SU-DHL-6 (cell line): Measurements from ENCODE around the gene THOC2.

Source experiments
- H2AFZ ChIP-seq: fragments of 200-600 bp; sonication (generic); 2 replicates; pipeline ENCODE4 v1.6.1; 2014; ENCODE audit warnings: low read depth, mild to moderate bottlenecking, moderate library complexity, mixed read lengths, antibody characterized with exemption, low read length; ENCODE audit not compliant: severe bottlenecking
- H3F3A ChIP-seq: fragments of 200-600 bp; shearing (Covaris generic); 2 replicates; pipeline ENCODE4 v1.6.0; 2016; ENCODE audit warnings: antibody characterized with exemption, mild to moderate bottlenecking; ENCODE audit not compliant: insufficient read depth
- H3K27ac ChIP-seq: fragments of 200-600 bp; sonication (generic); 2 replicates; pipeline ENCODE4 v1.5.1; 2016; ENCODE audit warnings: low read depth, mild to moderate bottlenecking, low read length, moderate library complexity, mixed read lengths
- H3K27me3 ChIP-seq: fragments of 200-600 bp; sonication (generic), shearing (Covaris generic); 2 replicates; pipeline ENCODE4 v1.6.0; 2014; ENCODE audit warnings: mild to moderate bottlenecking, low read length
- H3K36me3 ChIP-seq: fragments of 200-600 bp; sonication (generic); 2 replicates; pipeline ENCODE4 v1.6.1; 2014; ENCODE audit warnings: mild to moderate bottlenecking, low read length, mixed read lengths
- H3K4me2 ChIP-seq: fragments of 300-600, 200-600 bp; shearing (Covaris generic), sonication (generic); 2 replicates; pipeline ENCODE4 v1.6.0; 2014; ENCODE audit warnings: low read length, low read depth, mild to moderate bottlenecking; ENCODE audit not compliant: poor library complexity, severe bottlenecking
- H3K4me3 ChIP-seq: fragments of 200-600 bp; sonication (generic); 2 replicates; pipeline ENCODE4 v1.5.1; 2014; ENCODE audit warnings: antibody characterized with exemption, low read length, mild to moderate bottlenecking, mixed read lengths; ENCODE audit not compliant: insufficient read depth, poor library complexity, severe bottlenecking
- H3K79me2 ChIP-seq: fragments of 200-600 bp; sonication (generic); 2 replicates; pipeline ENCODE4 v1.6.1; 2014; ENCODE audit warnings: mild to moderate bottlenecking, low read length, moderate library complexity; ENCODE audit not compliant: insufficient read depth
- H3K9ac ChIP-seq: fragments of 200-600 bp; sonication (generic); 2 replicates; pipeline ENCODE4 v1.7.0; 2014; ENCODE audit warnings: mild to moderate bottlenecking, low read length
- H3K9me2 ChIP-seq: fragments of 200-600 bp; sonication (generic); replicated peaks from 2 replicates; pipeline ENCODE4 v1.6.1; 2014; ENCODE audit warnings: low read length; ENCODE audit not compliant: insufficient read depth
- H3K9me3 ChIP-seq: fragments of 200-600 bp; sonication (generic); 2 replicates; pipeline ENCODE4 v1.6.1; 2014; ENCODE audit warnings: low read length, mixed read lengths; ENCODE audit not compliant: insufficient read depth
- H4K20me1 ChIP-seq: fragments of 200-600 bp; sonication (generic); 2 replicates; pipeline ENCODE4 v1.6.1; 2014; ENCODE audit warnings: low read depth, mild to moderate bottlenecking, antibody characterized with exemption, low read length, moderate library complexity, mixed read lengths
- CTCF ChIP-seq: fragments of 200-600 bp; sonication (generic); IDR thresholded peaks from one replicate; pipeline ENCODE4 v1.5.1; 2017; ENCODE audit warnings: antibody characterized with exemption, mild to moderate bottlenecking, low read length, moderate library complexity; ENCODE audit not compliant: insufficient read depth, poor library complexity, severe bottlenecking
- EZH2phosphoT487 ChIP-seq: fragments of 200-600 bp; sonication (generic), shearing (Covaris generic); conservative IDR thresholded peaks from 2 replicates; pipeline ENCODE4 v1.6.1; 2018; ENCODE audit warnings: mild to moderate bottlenecking, antibody characterized with exemption, low read length, moderate library complexity, mixed read lengths

Gene THOC2

GRCh38 chrX:123749643-123750042 is 16.8 kb upstream of the THOC2 start:
- Histone ChIP-seq H2AFZ (no peak overlapping the region), H3K9me2 (no peaks in the 10 kb centered on the region), H3K9ac (no peak overlapping the region), H3K27ac (no peak overlapping the region), H4K20me1 (no peaks in the 10 kb centered on the region), H3F3A (no peaks in the 10 kb centered on the region), H3K36me3 (no peaks in the 10 kb centered on the region), H3K27me3 (no peaks in the 10 kb centered on the region), H3K4me2 (no peak overlapping the region), H3K4me3 (no peak overlapping the region), H3K9me3 (no peaks in the 10 kb centered on the region), H3K79me2 (no peaks in the 10 kb centered on the region)
- TF ChIP-seq EZH2phosphoT487, result no peak

GRCh38 chrX:123745511-123745910 is 12.7 kb upstream of the THOC2 start:
- H3K79me2 ChIP-seq, result no peaks in the 10 kb centered on the region
- no peak overlapping the region for H3K9ac ChIP-seq
- H3K27me3 ChIP-seq, result no peaks in the 10 kb centered on the region
- no peaks in the 10 kb centered on the region for H3K9me2 ChIP-seq
- H3K36me3 ChIP-seq, result no peaks in the 10 kb centered on the region
- no peaks in the 10 kb centered on the region for H3F3A ChIP-seq
- no peaks in the 10 kb centered on the region for H4K20me1 ChIP-seq
- no peak for TF ChIP-seq EZH2phosphoT487
- no peak for TF ChIP-seq CTCF
- no peak overlapping the region for H2AFZ ChIP-seq
- no peak overlapping the region for H3K4me2 ChIP-seq
- no peak overlapping the region for H3K27ac ChIP-seq
- H3K9me3 ChIP-seq, result no peaks in the 10 kb centered on the region
- no peak overlapping the region for H3K4me3 ChIP-seq

- TF ChIP-seq CTCF, result no peak
- Histone ChIP-seq H3K9me3 (no peaks in the 10 kb centered on the region), H3K9me2 (no peaks in the 10 kb centered on the region), H3K79me2 (no peaks in the 10 kb centered on the region), H3K27me3 (no peaks in the 10 kb centered on the region), H3F3A (no peaks in the 10 kb centered on the region), H3K36me3 (no peaks in the 10 kb centered on the region), H2AFZ (no peak overlapping the region), H3K27ac (no peak overlapping the region), H3K4me2 (no peak overlapping the region), H4K20me1 (no peaks in the 10 kb centered on the region), H3K9ac (no peak overlapping the region), H3K4me3 (no peak overlapping the region)
Observed at GRCh38 chrX:123743312-123743711, 10.5 kb upstream of the THOC2 start.

GRCh38 chrX:123742440-123742839 is 9.6 kb upstream of the THOC2 start:
- Histone ChIP-seq H3K79me2 (no peaks in the 10 kb centered on the region), H3K9ac (no peak overlapping the region), H3K9me3 (no peaks in the 10 kb centered on the region), H3K9me2 (no peaks in the 10 kb centered on the region), H3K4me2 (no peak overlapping the region), H4K20me1 (no peaks in the 10 kb centered on the region), H3F3A (no peaks in the 10 kb centered on the region), H3K27me3 (no peaks in the 10 kb centered on the region), H2AFZ (no peak overlapping the region), H3K27ac (no peak overlapping the region), H3K4me3 (no peak overlapping the region), H3K36me3 (no peaks in the 10 kb centered on the region)
- no peak for TF ChIP-seq EZH2phosphoT487
- no peak for TF ChIP-seq CTCF
